Activated CD8-positive, alpha-beta T cell treated with anti-CD3 and anti-CD28 coated beads, Interleukin-2, amount 10 ng/mL, durations not matched to agents 7 days and 5 days (primary cell): ENCODE results near the gene GYG2. TPM values are rescaled to one million over a fixed set of nuclear protein-coding genes. Genes with fewer than 3 reads are reported as not detected.
"Not testable (repeated sequence)": the region's sequence is repeated elsewhere in the genome, so short reads cannot be mapped to it uniquely, and the experiment has no call there.

Source experiments
- ATAC-seq: fragments of 150-1000 bp; cut with Tn5 transposase; one replicate; pipeline ENCODE4 v1.10.0; 2021; ENCODE audit warnings: moderate library complexity
- CTCF ChIA-PET: fragments of 350-600 bp; sonication (Branson Sonifier 250); formaldehyde crosslinking; loops from one replicate; lab custom pipeline; 2021; ENCODE audit warnings: antibody characterized with exemption; lab: Charles Lee
- POLR2A ChIA-PET: fragments of 350-600 bp; sonication (Branson Sonifier 250); formaldehyde crosslinking; loops from one replicate; lab custom pipeline; 2021; ENCODE audit warnings: antibody characterized with exemption; lab: Charles Lee
- DNase-seq: peaks from one replicate; pipeline ENCODE4 v3.0.0-alpha.2; 2020
- H3K27ac Mint-ChIP-seq: one replicate; pipeline ENCODE4 v1.8.0; 2021; ENCODE audit warnings: mild to moderate bottlenecking, mixed read lengths
- H3K27me3 Mint-ChIP-seq: one replicate; pipeline ENCODE4 v1.8.0; 2021; ENCODE audit warnings: low read depth, mixed read lengths
- H3K36me3 Mint-ChIP-seq: one replicate; pipeline ENCODE4 v1.8.0; 2021; ENCODE audit warnings: low read depth, mixed read lengths
- H3K4me1 Mint-ChIP-seq: one replicate; pipeline ENCODE4 v1.8.0; 2021; ENCODE audit warnings: low read depth, mixed read lengths
- H3K4me3 Mint-ChIP-seq: one replicate; pipeline ENCODE4 v1.8.0; 2021; ENCODE audit warnings: mild to moderate bottlenecking, mixed read lengths
- H3K9me3 Mint-ChIP-seq: one replicate; pipeline ENCODE4 v1.8.0; 2022; ENCODE audit warnings: mixed read lengths; ENCODE audit not compliant: insufficient read depth
- total RNA-seq, 2 experiments: library from RNA; stranded (reverse); gene quantifications; one replicate each; pipeline ENCODE4 v1.2.3, GENCODE V29; 2021

Gene GYG2
- not detected for total RNA-seq

DNA sequence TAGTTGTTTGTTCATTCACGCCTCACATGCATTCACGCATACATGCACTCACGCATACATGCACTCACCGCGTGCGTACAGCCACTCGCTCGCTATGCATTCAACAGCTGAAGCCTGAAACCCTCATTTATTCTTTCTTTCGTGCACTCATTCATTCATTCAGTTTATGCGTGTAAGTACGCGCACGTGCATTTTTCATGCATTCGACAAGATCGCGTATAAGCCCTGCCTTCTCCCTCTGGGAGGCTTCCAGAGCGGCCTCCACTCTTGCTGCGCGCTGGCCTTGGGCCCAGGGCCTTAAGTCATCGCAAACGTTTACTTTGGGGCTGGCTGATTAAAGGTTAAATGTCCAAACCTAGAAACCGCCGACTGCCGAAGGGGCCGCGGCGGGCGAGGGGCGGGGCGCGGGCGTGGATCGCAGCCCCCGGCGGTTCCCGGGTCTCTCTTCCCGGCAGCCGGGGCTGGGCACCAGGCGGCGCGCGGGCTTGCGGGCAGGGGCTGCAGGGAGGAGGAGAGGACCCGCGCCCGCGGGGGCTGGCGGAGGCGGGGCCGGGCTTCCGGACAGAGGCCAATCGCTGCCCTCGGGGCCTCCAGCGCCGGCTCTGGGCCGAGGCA is at the start of gene GYG2:
GYG2 (plus strand) TSS at position 587 of the 615 bp plus-strand sequence. CDS start 1,259 bp downstream, outside the sequence.
- no peaks in the 10 kb centered on the region for H3K36me3 Mint-ChIP-seq
- no peak for ATAC-seq
- POLR2A ChIA-PET: no interaction called here
- no peaks in the 10 kb centered on the region for H3K4me1 Mint-ChIP-seq
- CTCF ChIA-PET: no interaction called here
- H3K4me3 Mint-ChIP-seq: no peak within 1 kb of the TSS
- H3K9me3 Mint-ChIP-seq: no peaks in the 10 kb centered on the region
- DNase-seq: no peak
- no peaks in the 10 kb centered on the region for H3K27me3 Mint-ChIP-seq
- H3K27ac Mint-ChIP-seq: no peak within 1 kb of the TSS

DNA sequence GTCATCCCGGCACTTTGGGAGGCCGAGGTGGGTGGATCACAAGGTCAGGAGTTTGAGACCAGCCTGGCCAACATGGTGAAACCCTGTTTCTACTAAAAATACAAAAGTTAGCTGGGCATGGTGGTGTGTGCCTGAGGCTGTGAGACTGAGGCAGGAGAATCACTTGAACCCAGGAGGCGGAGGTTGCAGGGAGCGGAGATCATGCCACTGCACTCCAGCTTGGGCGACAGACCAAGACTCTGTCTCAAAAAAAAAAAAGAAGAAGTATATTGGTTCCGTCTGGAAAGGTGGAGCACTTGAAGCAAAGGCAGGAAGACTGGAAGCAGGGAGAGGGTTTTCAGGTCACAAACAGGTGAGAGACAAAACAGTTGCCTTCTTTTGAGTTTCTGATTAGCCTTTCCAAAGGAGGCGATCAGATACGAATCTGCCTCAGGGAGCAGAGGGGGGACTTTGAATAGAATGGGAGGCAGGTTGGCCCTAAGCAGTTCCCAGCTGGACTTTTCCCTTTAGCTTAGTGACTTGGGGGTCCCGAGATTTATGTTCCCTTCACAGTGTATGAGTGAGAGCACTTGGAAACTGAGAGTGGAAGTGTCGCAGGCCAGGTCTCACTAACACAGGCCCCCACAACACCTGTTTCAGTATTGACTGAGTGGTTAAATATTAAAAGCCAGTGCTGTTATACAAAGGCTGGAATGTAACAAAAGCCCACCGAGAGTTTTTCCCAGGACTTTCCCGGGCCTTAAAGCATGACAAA is 48.1 kb upstream of the GYG2 start:
- H3K9me3 Mint-ChIP-seq, H3K27ac Mint-ChIP-seq, POLR2A ChIA-PET, DNase-seq, H3K27me3 Mint-ChIP-seq, H3K4me1 Mint-ChIP-seq, H3K4me3 Mint-ChIP-seq, CTCF ChIA-PET, ATAC-seq, H3K36me3 Mint-ChIP-seq: not testable (repeated sequence)

- Mint-ChIP-seq H3K4me3 (no peak overlapping the region), H3K9me3 (no peaks in the 10 kb centered on the region), H3K27me3 (peaks cover 6% of the 10 kb centered on the region), H3K4me1 (peaks cover 10% of the 10 kb centered on the region), H3K27ac (no peak overlapping the region), H3K36me3 (no peaks in the 10 kb centered on the region)
- no peak for ATAC-seq
- POLR2A ChIA-PET: no interaction called here
- CTCF ChIA-PET: no interaction called here
- no peak for DNase-seq
These were observed 47.5 kb upstream of the GYG2 start for GRCh38 chrX:2781226-2781571.

DNA sequence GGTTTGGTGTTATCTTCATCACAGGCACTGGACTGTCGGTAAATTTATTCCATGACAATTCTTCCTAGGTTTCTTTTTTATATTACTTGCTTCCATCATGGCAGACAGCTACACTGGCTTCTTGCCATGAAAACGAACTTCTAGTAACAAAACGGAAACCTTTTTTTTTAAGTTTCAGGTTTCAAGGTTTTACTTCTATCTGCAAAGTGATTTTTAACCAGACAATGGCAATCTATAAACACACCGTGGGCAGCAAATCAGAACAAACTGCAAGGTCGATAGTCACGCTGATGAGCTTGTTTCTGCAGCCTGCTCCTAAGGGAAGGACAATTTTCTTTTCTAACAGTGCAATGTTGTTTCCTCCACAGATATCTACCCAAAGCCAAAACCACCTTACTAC is 47.0 kb upstream of the GYG2 start:
- Mint-ChIP-seq H3K27me3 (peaks cover 6% of the 10 kb centered on the region), H3K9me3 (no peaks in the 10 kb centered on the region), H3K4me3 (no peak overlapping the region), H3K36me3 (no peaks in the 10 kb centered on the region), H3K4me1 (peaks cover 10% of the 10 kb centered on the region), H3K27ac (no peak overlapping the region)
- no peak for DNase-seq
- ChIA-PET POLR2A (no interaction called here), CTCF (no interaction called here)
- no peak for ATAC-seq

DNA sequence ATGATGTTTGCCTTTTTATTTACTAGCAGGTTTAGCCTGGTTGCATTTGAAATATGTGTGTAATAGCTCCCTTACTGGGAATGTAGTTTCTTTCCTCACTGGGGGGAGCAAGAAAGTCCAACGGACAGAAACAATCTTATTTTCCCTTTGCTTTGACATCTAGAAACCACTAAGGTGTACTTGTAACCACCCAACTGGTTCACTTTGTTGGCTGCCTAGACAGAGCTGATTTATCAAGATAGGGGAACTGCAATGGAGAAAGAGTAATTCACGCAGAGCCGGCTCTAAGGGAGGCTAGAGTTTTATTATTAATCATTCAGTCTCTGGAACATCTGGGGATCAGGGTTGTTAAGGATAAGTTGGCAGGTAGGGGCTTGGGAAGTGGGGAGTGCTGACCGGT is 46.6 kb upstream of the GYG2 start:
- no peaks in the 10 kb centered on the region for H3K36me3 Mint-ChIP-seq
- CTCF ChIA-PET: no interaction called here
- no peak for ATAC-seq
- POLR2A ChIA-PET: no interaction called here
- no peak overlapping the region for H3K4me3 Mint-ChIP-seq
- H3K9me3 Mint-ChIP-seq: no peaks in the 10 kb centered on the region
- H3K27ac Mint-ChIP-seq: no peak overlapping the region
- H3K27me3 Mint-ChIP-seq: peaks cover 6% of the 10 kb centered on the region
- no peak for DNase-seq
- H3K4me1 Mint-ChIP-seq: peaks cover 10% of the 10 kb centered on the region

GRCh38 chrX:2782778-2783177 is 46.0 kb upstream of the GYG2 start:
- Mint-ChIP-seq H3K36me3 (no peaks in the 10 kb centered on the region), H3K4me3 (no peak overlapping the region), H3K4me1 (peaks cover 10% of the 10 kb centered on the region), H3K27ac (no peak overlapping the region), H3K27me3 (peaks cover 6% of the 10 kb centered on the region), H3K9me3 (no peaks in the 10 kb centered on the region)
- CTCF ChIA-PET: no interaction called here
- DNase-seq (no peak), ATAC-seq (no peak)
- POLR2A ChIA-PET: no interaction called here

DNA sequence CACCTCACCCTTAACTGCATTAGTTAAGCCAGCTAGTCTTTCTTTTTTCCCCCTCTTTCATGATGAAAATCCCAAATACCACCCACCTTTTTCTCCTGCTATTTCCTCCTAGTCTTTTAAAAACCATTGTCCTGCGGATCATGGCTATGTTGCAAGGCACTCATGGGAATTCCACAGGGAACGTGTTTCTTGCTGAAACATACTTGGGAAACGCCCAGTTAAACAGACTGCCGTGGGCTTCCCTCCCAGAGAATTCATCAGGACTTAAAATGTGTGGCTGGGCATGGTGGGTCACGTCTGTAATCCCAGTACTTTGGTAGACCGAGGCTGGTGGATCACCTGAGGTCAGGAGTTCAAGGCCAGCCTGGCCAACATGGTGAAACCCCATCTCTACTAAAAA is 44.7 kb upstream of the GYG2 start:
- ATAC-seq: no peak
- no peaks in the 10 kb centered on the region for H3K36me3 Mint-ChIP-seq
- ChIA-PET CTCF (no interaction called here), POLR2A (no interaction called here)
- no peak overlapping the region for H3K4me3 Mint-ChIP-seq
- no peaks in the 10 kb centered on the region for H3K9me3 Mint-ChIP-seq
- DNase-seq: no peak
- H3K4me1 Mint-ChIP-seq: peaks cover 10% of the 10 kb centered on the region
- H3K27ac Mint-ChIP-seq: no peak overlapping the region
- H3K27me3 Mint-ChIP-seq: peaks cover 5% of the 10 kb centered on the region

- no peaks in the 10 kb centered on the region for H3K9me3 Mint-ChIP-seq
- no peak for DNase-seq
- no peak overlapping the region for H3K4me3 Mint-ChIP-seq
- no peak overlapping the region for H3K27ac Mint-ChIP-seq
- ChIA-PET POLR2A (no interaction called here), CTCF (no interaction called here)
- H3K4me1 Mint-ChIP-seq: peaks cover 10% of the 10 kb centered on the region
- peaks cover 5% of the 10 kb centered on the region for H3K27me3 Mint-ChIP-seq
- ATAC-seq: no peak
- H3K36me3 Mint-ChIP-seq: no peaks in the 10 kb centered on the region
These were observed 43.2 kb upstream of the GYG2 start for GRCh38 chrX:2785538-2785937.

- H3K4me1 Mint-ChIP-seq: no peaks in the 10 kb centered on the region
- no peaks in the 10 kb centered on the region for H3K36me3 Mint-ChIP-seq
- no peaks in the 10 kb centered on the region for H3K9me3 Mint-ChIP-seq
- no peak for DNase-seq
- CTCF ChIA-PET: no interaction called here
- H3K27me3 Mint-ChIP-seq: no peaks in the 10 kb centered on the region
- no peak for ATAC-seq
- H3K27ac Mint-ChIP-seq: no peak overlapping the region
- POLR2A ChIA-PET: no interaction called here
- H3K4me3 Mint-ChIP-seq: no peak overlapping the region
These were observed 39.8 kb upstream of the GYG2 start for GRCh38 chrX:2788980-2789379.

GRCh38 chrX:2789569-2789968 is 39.2 kb upstream of the GYG2 start:
- H3K4me3 Mint-ChIP-seq: no peak overlapping the region
- CTCF ChIA-PET: no interaction called here

DNA sequence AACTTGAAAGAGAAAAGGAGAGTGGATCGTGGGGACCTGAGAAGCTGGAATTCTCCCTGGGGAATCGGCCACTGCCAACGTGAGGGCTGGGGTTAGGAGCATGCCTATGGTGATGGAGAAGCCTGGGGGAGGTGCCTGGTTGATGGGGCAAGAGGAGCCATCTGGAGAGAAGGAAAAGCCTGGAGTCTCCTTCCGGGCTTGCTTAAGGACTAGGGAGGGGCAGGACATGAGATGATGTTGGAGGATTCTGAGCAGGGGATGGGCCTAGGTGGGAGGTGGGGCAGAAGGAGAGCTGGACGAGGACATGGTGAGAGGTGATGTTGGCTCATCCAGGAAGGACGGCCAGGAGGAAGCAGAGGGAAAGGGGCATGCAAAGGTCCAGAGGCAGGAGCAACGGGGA is 35.0 kb upstream of the GYG2 start:
- Mint-ChIP-seq H3K36me3 (no peaks in the 10 kb centered on the region), H3K4me3 (no peak overlapping the region), H3K27ac (no peak overlapping the region), H3K27me3 (no peaks in the 10 kb centered on the region), H3K4me1 (no peaks in the 10 kb centered on the region), H3K9me3 (no peaks in the 10 kb centered on the region)
- DNase-seq (no peak), ATAC-seq (no peak)
- ChIA-PET CTCF (no interaction called here), POLR2A (no interaction called here)

More at GRCh38 chrX:2789569-2789968, 39.2 kb upstream of the GYG2 start:
- POLR2A ChIA-PET: no interaction called here
- ATAC-seq (no peak), DNase-seq (no peak)
- H3K9me3 Mint-ChIP-seq: no peaks in the 10 kb centered on the region
- no peak overlapping the region for H3K27ac Mint-ChIP-seq
- no peaks in the 10 kb centered on the region for H3K27me3 Mint-ChIP-seq
- no peaks in the 10 kb centered on the region for H3K36me3 Mint-ChIP-seq
- H3K4me1 Mint-ChIP-seq: no peaks in the 10 kb centered on the region

GRCh38 chrX:2794336-2794735 is 34.4 kb upstream of the GYG2 start:
- ChIA-PET POLR2A (no interaction called here), CTCF (no interaction called here)
- Mint-ChIP-seq H3K36me3 (no peaks in the 10 kb centered on the region), H3K4me1 (no peaks in the 10 kb centered on the region), H3K4me3 (no peak overlapping the region), H3K27ac (no peak overlapping the region), H3K27me3 (no peaks in the 10 kb centered on the region), H3K9me3 (no peaks in the 10 kb centered on the region)
- ATAC-seq (no peak), DNase-seq (no peak)
